Transverse colon (tissue), 4 donors: ENCODE results near the gene S1PR5. TPM values are rescaled to one million over a fixed set of nuclear protein-coding genes. Genes with fewer than 3 reads are reported as not detected.

Experiments
- DNase-seq: peaks from one replicate; pipeline ENCODE4 v3.0.0-alpha.2; 2019
- H3K27ac ChIP-seq, 4 donors: fragments of 200-600 bp; sonication (generic); 2 replicates each; pipeline ENCODE4 v1.5.1; 2016 to 2018; ENCODE audit warnings: inconsistent platforms in 4 of 4
- H3K27me3 ChIP-seq: fragments of 200-600 bp; sonication (generic); 2 replicates; pipeline ENCODE4 v1.5.1; 2017; ENCODE audit warnings: inconsistent platforms
- H3K36me3 ChIP-seq, 4 donors: fragments of 200-600 bp; sonication (generic); 2 replicates each; pipeline ENCODE4 v1.5.1; 2017 to 2019; ENCODE audit warnings: inconsistent platforms in 4 of 4
- H3K4me1 ChIP-seq, 4 donors: fragments of 200-600 bp; sonication (generic); 2 replicates each; pipeline ENCODE4 v1.5.1; 2017 to 2020; ENCODE audit warnings: inconsistent platforms in 4 of 4
- H3K4me3 ChIP-seq, 4 donors: fragments of 200-600 bp; sonication (generic); 1 replicate in 1 of 4; 2 replicates in 3 of 4; pipeline versions ENCODE4 v1.5.1 to v1.6.1; 2017 to 2019; ENCODE audit warnings: inconsistent platforms in 4 of 4
- H3K9me3 ChIP-seq, 2 donors: fragments of 200-600 bp; sonication (generic); 2 replicates each; pipeline ENCODE4 v1.5.1; 2017 to 2019; ENCODE audit warnings: inconsistent platforms in 2 of 2
- CTCF ChIP-seq, 5 experiments: fragments of 200-600 bp in 3 of 5; fragments of 450-650 bp in 2 of 5; sonication (generic) in 3 of 5; IDR thresholded peaks; 1 replicate in 2 of 5; 2 replicates in 3 of 5; pipeline ENCODE4 v1.5.1; 2016 to 2017; ENCODE audit warnings: antibody characterized with exemption in 5 of 5, inconsistent platforms in 3 of 5, mild to moderate bottlenecking in 2 of 5, moderate library complexity in 1 of 5
- EP300 ChIP-seq: sonication (generic); formaldehyde crosslinking; IDR thresholded peaks from one replicate; pipeline ENCODE4 v1.6.1; 2017; ENCODE audit warnings: antibody characterized with exemption, low read depth
- POLR2A ChIP-seq: fragments of 450-650 bp; IDR thresholded peaks from one replicate; pipeline ENCODE4 v1.6.1; 2016; ENCODE audit warnings: antibody characterized with exemption, mild to moderate bottlenecking, moderate library complexity
- POLR2AphosphoS5 ChIP-seq, 3 donors: sonication (generic); formaldehyde crosslinking; IDR thresholded peaks; one replicate each; pipeline ENCODE4 v1.6.1; 2016; ENCODE audit warnings: antibody characterized with exemption in 3 of 3
- WGBS, 2 donors: methylation state at CpG; one replicate each; pipeline ENCODE4 v1.1.5; 2018; ENCODE audit warnings: low coverage in 1 of 2; 5-methylcytosine and 5-hydroxymethylcytosine counted together
- in situ Hi-C, 4 donors: fragments of 200-750 bp; cut with MboI; loops; one replicate each; pipeline versions ENCODE4 v1.15.0 to v1.15.1; 2017; ENCODE audit warnings: low sequenced_read_pairs in 3 of 4, low pct_ligation_motif_present in 1 of 4, low pct_unique_long_range_greater_than_20kb in 1 of 4
- intact Hi-C: fragments of 100-400 bp; cut with DNase I; formaldehyde crosslinking; loops from one replicate; pipeline ENCODE4 v1.15.1; 2023; ENCODE audit warnings: low total_unique reads
- total RNA-seq, 4 donors: library from RNA; depleted of rRNA; stranded (reverse); fragments of >200 nt; gene quantifications; one replicate each; pipeline ENCODE4 v1.1.0, GENCODE V29; 2016

S1PR5 gene
- total RNA-seq, 4 donors from 2014 or later, result not detected

- H3K9me3 ChIP-seq, result no peaks in the 10 kb centered on the region
Measured at GRCh38 chr19:10486551-10486950, 30.7 kb downstream of the S1PR5 start.

GRCh38 chr19:10478903-10479384, 38.3 kb downstream of the S1PR5 start:
- H3K4me1 ChIP-seq, result peaks cover 3 to 33% (median 12%) of the 10 kb centered on the region in 4 donors
- WGBS, 2 donors, result 0 to 14% methylated on average over 23 to 36 of the region's 36 CpGs
- no peaks in the 10 kb centered on the region for H3K36me3 ChIP-seq
- in situ Hi-C loops (no loop called here), intact Hi-C loops (no loop called here)
- H3K27me3 ChIP-seq, result no peaks in the 10 kb centered on the region
- H3K27ac ChIP-seq, result peak overlapping the region in 3 of 4 donors; percentile 5 to 51 (median 41)
- H3K9me3 ChIP-seq, result no peaks in the 10 kb centered on the region
- DNase-seq, result peak; percentile 89
- no peak for TF ChIP-seq POLR2AphosphoS5 (IDR thresholded peaks at IDR 0.05)
- peak in 4 of 5 experiments; percentile 21 to 80 (median 75) for TF ChIP-seq CTCF (IDR thresholded peaks at IDR 0.05)
- peak overlapping the region; percentile 12 to 49 (median 20) for H3K4me3 ChIP-seq

More at GRCh38 chr19:10486551-10486950, 30.7 kb downstream of the S1PR5 start:
- H3K4me1 ChIP-seq, result peaks cover 0 to 15% (median 2%) of the 10 kb centered on the region in 4 donors
- peaks cover 0 to 43% (median 24%) of the 10 kb centered on the region in 4 donors for H3K36me3 ChIP-seq
- H3K27ac ChIP-seq, result no peak overlapping the region
- H3K27me3 ChIP-seq, result no peaks in the 10 kb centered on the region
- DNase-seq, result no peak
- 67% methylated on average over 13 of the region's 13 CpGs; no CpG with 5 or more reads in 1 of the 2 donors for WGBS, 2 donors
- H3K4me3 ChIP-seq, result no peak overlapping the region
- TF ChIP-seq POLR2A (no peak), EP300 (no peak), CTCF (IDR thresholded peaks at IDR 0.05) (no peak), POLR2AphosphoS5 (IDR thresholded peaks at IDR 0.05) (no peak)
- intact Hi-C loops (no loop called here), in situ Hi-C loops (no loop called here)

DNA sequence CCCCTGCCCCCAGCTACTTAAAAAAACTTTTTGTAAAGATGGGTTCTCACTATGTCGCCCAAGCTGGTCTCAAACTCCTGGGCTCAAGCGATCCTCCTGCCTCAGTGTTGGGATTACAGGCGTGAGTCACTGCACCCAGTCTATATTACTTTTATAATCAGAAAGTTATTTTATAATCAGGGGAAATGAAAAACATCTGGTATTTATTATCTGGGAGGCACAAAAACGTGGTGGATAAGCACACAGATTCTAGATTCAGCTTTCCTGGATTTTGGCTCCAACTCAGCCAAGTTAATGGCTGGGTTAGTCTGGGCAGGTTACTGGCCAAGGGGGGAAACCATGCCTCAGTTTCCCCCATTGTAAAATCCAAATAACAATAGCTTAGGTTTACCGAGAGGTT, 38.8 kb downstream of the S1PR5 start:
- no peak for TF ChIP-seq POLR2A
- no peak for TF ChIP-seq EP300
- TF ChIP-seq CTCF (IDR thresholded peaks at IDR 0.05), result no peak
- TF ChIP-seq POLR2AphosphoS5 (IDR thresholded peaks at IDR 0.05), result no peak
- no peak overlapping the region for H3K27ac ChIP-seq
- 16 to 22% methylated on average over 5 of the region's 5 CpGs for WGBS, 2 donors
- peaks cover 3 to 32% (median 12%) of the 10 kb centered on the region in 4 donors for H3K4me1 ChIP-seq
- H3K36me3 ChIP-seq, result no peaks in the 10 kb centered on the region
- no peaks in the 10 kb centered on the region for H3K9me3 ChIP-seq
- H3K4me3 ChIP-seq, result peak overlapping the region in 1 of 4 donors; percentile 49
- in situ Hi-C loops, result no loop called here
- H3K27me3 ChIP-seq, result no peaks in the 10 kb centered on the region
- no peak for DNase-seq
- intact Hi-C loops, result no loop called here

DNA sequence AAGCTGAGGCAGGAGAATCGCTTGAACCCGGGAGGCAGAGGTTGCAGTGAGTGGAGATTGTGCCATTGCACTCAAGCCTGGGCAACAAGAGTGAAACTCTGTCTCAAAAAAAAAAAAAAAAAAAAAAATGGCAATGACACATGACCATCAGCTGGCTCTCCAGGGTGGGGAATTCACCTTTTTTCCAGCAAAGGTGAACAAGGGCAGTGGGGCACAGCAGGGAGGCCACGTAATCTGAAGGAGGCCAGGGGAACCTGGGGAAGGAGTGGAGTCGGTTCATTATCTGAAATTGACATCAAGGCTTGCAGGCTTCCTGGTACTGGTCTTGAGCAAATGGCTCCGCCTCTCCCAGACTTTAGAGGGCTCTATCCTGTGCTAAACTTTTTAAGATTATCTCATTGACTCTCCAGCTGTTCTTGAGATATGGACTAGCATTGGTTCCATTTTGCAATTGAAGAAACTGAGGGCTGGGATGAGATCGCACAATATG, 42.2 kb downstream of the S1PR5 start:
- Histone ChIP-seq H3K27ac (no peak overlapping the region), H3K9me3 (no peaks in the 10 kb centered on the region), H3K4me3 (no peak overlapping the region), H3K27me3 (no peaks in the 10 kb centered on the region), H3K4me1 (peaks cover 3 to 18% (median 10%) of the 10 kb centered on the region in 4 donors), H3K36me3 (no peaks in the 10 kb centered on the region)
- DNase-seq, result no peak
- in situ Hi-C loops, result no loop called here
- TF ChIP-seq EP300 (no peak), POLR2AphosphoS5 (IDR thresholded peaks at IDR 0.05) (no peak), CTCF (IDR thresholded peaks at IDR 0.05) (no peak), POLR2A (no peak)
- WGBS, 2 donors, result 67 to 80% methylated on average over 3 to 6 of the region's 6 CpGs
- intact Hi-C loops, result no loop called here
